OCI-LY7 (cell line): ENCODE results near the gene GSE1. TPM values are rescaled to one million over a fixed set of nuclear protein-coding genes. Genes with fewer than 3 reads are reported as not detected.

ENCODE experiments used
- BruUV-seq: library from RNA; stranded (reverse); fragments of 400-500 nt; replicated peaks from 2 replicates; lab custom pipeline; 2021; lab: Mats Ljungman, UMichigan
- CTCF ChIA-PET: fragments of 300-600 bp; sonication (Branson Sonifier 250); formaldehyde crosslinking; loops from one replicate; lab custom pipeline; 2022; ENCODE audit warnings: antibody characterized with exemption; ENCODE audit not compliant: unreplicated experiment; lab: Charles Lee
- POLR2A ChIA-PET: fragments of 300-600 bp; sonication (Branson Sonifier 250); formaldehyde crosslinking; loops from one replicate; lab custom pipeline; 2022; ENCODE audit warnings: antibody characterized with exemption; lab: Charles Lee
- DNase-seq: peaks from one replicate; pipeline ENCODE4 v3.0.0-alpha.2; 2015; ENCODE audit warnings: low spot score
- H2AFZ ChIP-seq: fragments of 200-600 bp; sonication (generic), shearing (Covaris generic); 2 replicates; pipeline ENCODE4 v1.6.1; 2014; ENCODE audit warnings: mild to moderate bottlenecking, antibody characterized with exemption, low read length, moderate library complexity
- H3K27ac ChIP-seq: fragments of 200-600 bp; sonication (generic); 2 replicates; pipeline ENCODE4 v1.5.1; 2014; ENCODE audit warnings: mixed run types, low read depth, mild to moderate bottlenecking, moderate library complexity, low read length, inconsistent platforms; ENCODE audit not compliant: poor library complexity, severe bottlenecking
- H3K36me3 ChIP-seq: fragments of 200-600 bp; sonication (generic); 2 replicates; pipeline ENCODE4 v1.6.1; 2014; ENCODE audit warnings: mild to moderate bottlenecking, antibody characterized with exemption, low read length, moderate library complexity, mixed read lengths; ENCODE audit not compliant: insufficient read depth
- H3K4me1 ChIP-seq: fragments of 200-600 bp; sonication (generic); 2 replicates; pipeline ENCODE4 v1.5.1; 2014; ENCODE audit warnings: mild to moderate bottlenecking, low read length; ENCODE audit not compliant: insufficient read depth, poor library complexity, severe bottlenecking
- H3K4me2 ChIP-seq: fragments of 200-600 bp; sonication (generic); 2 replicates; pipeline ENCODE4 v1.6.1; 2014; ENCODE audit warnings: mild to moderate bottlenecking, low read length
- H3K4me3 ChIP-seq: fragments of 200-600 bp; sonication (generic); 2 replicates; pipeline ENCODE4 v1.5.1; 2014; ENCODE audit warnings: mild to moderate bottlenecking, low read depth, low read length; ENCODE audit not compliant: poor library complexity, severe bottlenecking
- H3K79me2 ChIP-seq: fragments of 200-600 bp; sonication (generic); 2 replicates; pipeline ENCODE4 v1.6.1; 2016; ENCODE audit warnings: low read depth, mild to moderate bottlenecking, low read length, moderate library complexity, mixed read lengths; ENCODE audit not compliant: insufficient read depth
- H3K9me2 ChIP-seq: fragments of 200-600 bp; sonication (generic); 2 replicates; pipeline ENCODE4 v1.6.1; 2016; ENCODE audit warnings: mild to moderate bottlenecking, low read length, mixed read lengths; ENCODE audit not compliant: insufficient read depth
- H3K9me3 ChIP-seq: fragments of 200-600 bp; sonication (generic); 2 replicates; pipeline ENCODE4 v1.6.1; 2014; ENCODE audit warnings: mild to moderate bottlenecking, mixed run types, low read length, mixed read lengths
- H4K20me1 ChIP-seq: fragments of 200-600 bp; sonication (generic); 2 replicates; pipeline ENCODE4 v1.6.1; 2014; ENCODE audit warnings: mild to moderate bottlenecking, antibody characterized with exemption, low read length, moderate library complexity, mixed read lengths; ENCODE audit not compliant: insufficient read depth
- EZH2phosphoT487 ChIP-seq: fragments of 200-600 bp; sonication (generic); IDR thresholded peaks from 2 replicates; pipeline ENCODE4 v1.6.1; 2018; ENCODE audit warnings: low read depth, borderline replicate concordance, mild to moderate bottlenecking, mixed run types, antibody characterized with exemption, low read length, moderate library complexity, mixed read lengths
- intact Hi-C: fragments of 100-400 bp; cut with micrococcal nuclease; formaldehyde crosslinking; loops from one replicate; pipeline ENCODE4 v1.10.0; 2022; ENCODE audit not compliant: unreplicated experiment
- total RNA-seq, 2 experiments: library from RNA; depleted of rRNA in 1 of 2; stranded (reverse); fragments of >200 nt in 1 of 2; shearing (Covaris generic) in 1 of 2; gene quantifications; 2 replicates each; pipeline ENCODE4 v1.2.3, GENCODE V29; 2014 to 2022
- TF ChIP-seq, protein P1 (sequence below): fragments of 200-600 bp; sonication (generic); conservative IDR thresholded peaks from 2 replicates; pipeline ENCODE4 v1.5.1; 2014; ENCODE audit warnings: mild to moderate bottlenecking, antibody characterized with exemption, low read length, moderate library complexity, mixed read lengths

Gene GSE1
- total RNA-seq, 2 experiments from 2014 or later, result 30.9 to 66.6 TPM

- Histone ChIP-seq H4K20me1 (no peaks in the 10 kb centered on the region), H3K4me2 (no peak overlapping the region), H3K79me2 (no peaks in the 10 kb centered on the region), H3K9me3 (peaks cover 10% of the 10 kb centered on the region), H3K36me3 (no peaks in the 10 kb centered on the region), H2AFZ (no peak overlapping the region), H3K4me1 (no peaks in the 10 kb centered on the region), H3K4me3 (no peak overlapping the region), H3K27ac (no peak overlapping the region), H3K9me2 (no peaks in the 10 kb centered on the region)
- TF ChIP-seq, protein P1, sequence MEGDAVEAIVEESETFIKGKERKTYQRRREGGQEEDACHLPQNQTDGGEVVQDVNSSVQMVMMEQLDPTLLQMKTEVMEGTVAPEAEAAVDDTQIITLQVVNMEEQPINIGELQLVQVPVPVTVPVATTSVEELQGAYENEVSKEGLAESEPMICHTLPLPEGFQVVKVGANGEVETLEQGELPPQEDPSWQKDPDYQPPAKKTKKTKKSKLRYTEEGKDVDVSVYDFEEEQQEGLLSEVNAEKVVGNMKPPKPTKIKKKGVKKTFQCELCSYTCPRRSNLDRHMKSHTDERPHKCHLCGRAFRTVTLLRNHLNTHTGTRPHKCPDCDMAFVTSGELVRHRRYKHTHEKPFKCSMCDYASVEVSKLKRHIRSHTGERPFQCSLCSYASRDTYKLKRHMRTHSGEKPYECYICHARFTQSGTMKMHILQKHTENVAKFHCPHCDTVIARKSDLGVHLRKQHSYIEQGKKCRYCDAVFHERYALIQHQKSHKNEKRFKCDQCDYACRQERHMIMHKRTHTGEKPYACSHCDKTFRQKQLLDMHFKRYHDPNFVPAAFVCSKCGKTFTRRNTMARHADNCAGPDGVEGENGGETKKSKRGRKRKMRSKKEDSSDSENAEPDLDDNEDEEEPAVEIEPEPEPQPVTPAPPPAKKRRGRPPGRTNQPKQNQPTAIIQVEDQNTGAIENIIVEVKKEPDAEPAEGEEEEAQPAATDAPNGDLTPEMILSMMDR, result no peak
- no peak for TF ChIP-seq EZH2phosphoT487
- ChIA-PET CTCF (no interaction called here), POLR2A (interaction anchor here (1.3 kb wide), 1 partner anchor 9 kb away, joined by 3 read pairs; no protein-coding TSS in a partner anchor)
- BruUV-seq, result no TSS peak
- no peak for DNase-seq
- intact Hi-C loops, result no loop called here
Measured at GRCh38 chr16:85712801-85713200, 99.7 kb downstream of the GSE1 start.

DNA sequence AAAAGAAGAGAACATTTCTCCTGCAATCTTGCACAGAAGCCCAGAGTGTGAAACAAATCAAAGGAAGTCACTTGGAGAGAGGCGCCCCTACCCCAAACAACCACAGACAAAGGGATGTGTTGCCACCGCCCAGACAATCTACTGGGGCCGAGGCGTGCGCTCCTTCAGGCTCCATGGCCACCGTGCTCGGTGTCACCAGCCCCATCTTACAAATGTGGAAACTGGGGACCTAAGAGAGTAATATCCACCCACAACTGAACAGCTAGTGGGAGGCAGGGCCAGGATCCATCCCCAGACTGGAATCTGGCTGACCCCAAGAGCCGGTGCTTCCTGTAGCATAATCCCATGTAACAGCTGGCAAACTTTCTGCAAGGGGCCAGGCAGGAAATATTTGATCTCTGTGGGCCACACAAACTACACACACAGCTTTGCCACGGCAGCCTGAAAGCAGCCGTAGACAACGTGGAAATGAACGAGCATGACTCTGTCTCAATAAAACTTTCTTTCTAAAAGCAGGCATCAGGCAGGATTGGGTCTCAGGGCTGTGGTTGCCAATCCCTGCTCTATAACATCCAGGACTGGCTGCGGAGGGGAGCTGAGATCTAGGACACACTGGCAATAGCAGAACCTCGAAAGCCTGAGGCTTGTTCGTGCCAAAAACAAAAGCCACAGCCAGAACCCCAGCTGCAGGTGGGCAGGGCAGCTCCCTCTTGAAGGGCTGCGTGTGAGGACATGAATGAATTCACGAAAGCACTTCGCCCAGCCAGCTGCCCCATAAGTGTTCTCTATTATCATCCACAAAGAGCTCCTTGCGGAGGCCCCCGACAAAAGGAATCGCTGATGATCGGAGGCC lies 102.3 kb downstream of the GSE1 start:
- BruUV-seq, result no TSS peak
- intact Hi-C loops, result loop anchor here (5.0 kb wide), 1 partner anchor 38 kb away; no protein-coding TSS in a partner anchor

More for the DNA sequence above, 102.3 kb downstream of the GSE1 start:
- Histone ChIP-seq H3K27ac (no peak overlapping the region), H3K36me3 (no peaks in the 10 kb centered on the region), H3K9me2 (no peaks in the 10 kb centered on the region), H3K4me2 (no peak overlapping the region), H2AFZ (no peak overlapping the region), H3K9me3 (peaks cover 10% of the 10 kb centered on the region), H3K4me3 (no peak overlapping the region), H3K79me2 (no peaks in the 10 kb centered on the region), H4K20me1 (no peaks in the 10 kb centered on the region), H3K4me1 (peaks cover 8% of the 10 kb centered on the region)
- POLR2A ChIA-PET, result interaction anchor here (0.7 to 2.6 kb wide), 4 partner anchors 9 to 40 kb away, joined by 3 to 12 read pairs (median 6); partner anchors contain the start of gene GINS2
- TF ChIP-seq, protein P1, result no peak
- no peak for DNase-seq
- CTCF ChIA-PET, result interaction anchor here (0.6 kb wide), 1 partner anchor 47 kb away, joined by 3 read pairs; no protein-coding TSS in a partner anchor
